Activated CD8-positive, alpha-beta memory T cell treated with anti-CD3 and anti-CD28 coated beads, Interleukin-2, amount 50 U/mL, for 1 hour (primary cell): Measurements from ENCODE around the gene ISOC2.
"Not testable (repeated sequence)": the region's sequence is repeated elsewhere in the genome, so short reads cannot be mapped to it uniquely, and the experiment has no call there.

ENCODE experiments used
- DNase-seq: peaks from one replicate; pipeline ENCODE4 v3.0.0-alpha.2; 2020; ENCODE audit errors: extremely low read depth

Gene ISOC2

GRCh38 chr19:55457683-55458457 lies 3.6 kb downstream of the ISOC2 start:
- no peak for DNase-seq

- no peak for DNase-seq
Observed at GRCh38 chr19:55456347-55456746, 5.1 kb downstream of the ISOC2 start.

- DNase-seq, result no peak
Observed at GRCh38 chr19:55455576-55456235, 5.7 kb downstream of the ISOC2 start.

DNA sequence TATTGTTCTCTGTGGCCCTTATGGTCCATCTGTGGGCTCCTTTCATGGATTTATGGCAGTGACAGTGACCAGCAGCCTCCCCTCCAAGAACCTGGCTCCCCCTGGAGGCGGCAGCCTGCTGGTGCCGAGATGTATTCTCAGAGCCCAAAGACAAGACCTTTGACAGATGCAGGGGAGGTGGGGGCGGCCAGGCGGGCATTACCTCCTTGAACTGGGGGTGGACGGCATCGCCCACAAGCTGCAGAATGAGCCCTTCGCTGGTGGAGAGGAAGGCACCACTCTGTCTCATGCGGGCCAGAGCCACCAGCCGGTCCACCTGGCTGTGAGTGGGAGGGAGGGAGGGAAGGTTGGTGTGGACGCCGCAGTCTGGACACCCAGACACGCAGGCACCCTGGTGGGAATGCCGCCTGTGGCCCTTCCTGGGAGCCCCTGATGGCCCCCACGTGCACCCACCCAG lies 6.6 kb downstream of the ISOC2 start:
- DNase-seq, result no peak

- no peak for DNase-seq
Observed at GRCh38 chr19:55453511-55454260, 7.8 kb downstream of the ISOC2 start.

DNA sequence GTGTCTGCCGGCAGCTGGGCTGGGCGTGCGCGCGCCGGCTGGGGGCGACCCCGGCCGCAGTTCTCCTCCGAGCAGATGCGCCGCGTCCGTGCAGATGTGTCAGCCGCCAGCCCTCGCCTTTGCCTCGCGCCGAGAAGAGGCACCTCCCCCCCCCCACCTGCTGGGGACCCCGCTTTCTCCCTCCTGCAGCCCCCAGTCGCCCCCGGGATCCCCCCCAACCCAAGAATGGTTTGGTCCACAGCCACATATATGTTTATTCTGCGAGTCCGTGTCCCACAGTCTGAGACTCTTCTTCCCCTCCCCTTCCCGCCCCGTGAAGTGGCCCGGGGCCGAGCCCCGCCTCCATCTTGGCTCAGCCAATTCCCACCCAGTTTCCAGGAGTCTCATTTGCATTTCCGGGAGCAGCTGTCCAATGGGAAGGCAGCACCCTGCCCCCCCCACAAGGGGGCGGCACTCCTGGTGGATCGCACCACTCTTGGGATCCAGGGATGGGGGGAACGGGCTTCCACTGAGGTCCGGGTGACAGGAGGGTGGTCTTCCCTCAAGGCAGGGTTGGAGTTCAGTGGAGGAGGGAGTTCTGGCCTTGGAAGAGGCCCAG lies 8.6 kb downstream of the ISOC2 start:
- DNase-seq, result no peak

- no peak for DNase-seq
Observed at GRCh38 chr19:55451965-55452748, 9.3 kb downstream of the ISOC2 start.

DNA sequence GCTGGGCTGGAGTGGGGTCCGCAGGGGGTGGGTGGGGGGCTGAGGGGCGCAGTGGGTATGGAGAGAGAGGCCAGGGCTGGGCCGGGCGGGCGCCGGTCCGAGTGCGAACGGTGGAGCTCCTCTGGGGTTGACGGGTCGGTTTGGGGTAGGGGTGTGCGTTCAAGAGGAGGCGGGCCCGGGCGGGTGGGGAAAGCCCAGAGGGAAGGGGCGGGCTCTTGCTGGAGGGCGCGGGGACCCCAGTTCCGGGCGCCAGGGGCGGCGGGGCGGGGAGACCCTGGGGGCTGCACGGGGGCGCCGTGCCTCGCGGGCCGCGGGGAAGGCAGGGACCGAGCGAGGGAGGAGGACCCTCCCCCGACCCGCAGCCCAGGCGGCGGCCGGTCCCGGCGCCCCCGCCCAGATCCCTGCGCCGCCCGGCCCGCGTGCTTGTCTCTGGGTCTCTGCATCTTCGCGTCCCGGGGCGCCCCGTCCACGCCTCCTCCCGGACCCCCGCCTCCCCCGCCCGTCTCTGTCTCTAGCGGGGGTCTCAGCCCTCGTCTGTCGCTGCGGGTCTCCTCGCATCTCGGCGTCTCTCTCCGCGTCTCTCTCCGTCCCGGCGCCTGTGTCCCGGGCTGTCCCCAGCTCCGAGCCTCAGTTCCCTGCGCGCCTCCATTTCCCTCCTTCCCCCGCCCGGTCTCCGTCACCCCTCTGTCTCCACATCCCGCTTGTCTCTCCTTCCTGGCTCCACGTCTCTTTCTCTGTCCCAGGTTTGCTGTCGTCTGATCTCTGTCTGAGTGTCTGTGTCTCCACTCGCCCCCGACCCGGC lies 10.1 kb downstream of the ISOC2 start:
- no peak for DNase-seq

DNA sequence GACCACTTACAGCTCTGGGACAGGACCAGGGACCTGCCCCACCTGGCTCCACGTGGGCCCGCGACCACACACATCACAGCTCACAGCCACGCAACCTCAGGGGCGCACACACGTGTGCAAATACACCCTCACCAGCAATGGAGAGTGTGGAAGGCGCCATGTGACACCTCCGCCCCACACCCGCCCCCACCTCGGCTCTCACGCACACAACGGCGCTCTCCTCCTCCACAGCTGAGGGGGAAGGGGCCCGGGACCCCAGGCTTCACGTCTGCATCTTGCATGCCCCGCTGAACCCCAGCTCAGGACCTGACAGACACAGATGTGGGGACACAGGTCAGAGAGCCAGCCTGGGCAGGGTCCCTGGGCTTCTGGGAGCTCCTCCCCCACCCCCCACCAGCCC lies 12.0 kb downstream of the ISOC2 start:
- no peak for DNase-seq

GRCh38 chr19:55448175-55448490 lies 13.3 kb downstream of the ISOC2 start:
- not testable (repeated sequence) for DNase-seq

GRCh38 chr19:55447421-55448174 lies 13.8 kb downstream of the ISOC2 start:
- no peak for DNase-seq

GRCh38 chr19:55446060-55446459 lies 15.4 kb downstream of the ISOC2 start:
- no peak for DNase-seq

DNA sequence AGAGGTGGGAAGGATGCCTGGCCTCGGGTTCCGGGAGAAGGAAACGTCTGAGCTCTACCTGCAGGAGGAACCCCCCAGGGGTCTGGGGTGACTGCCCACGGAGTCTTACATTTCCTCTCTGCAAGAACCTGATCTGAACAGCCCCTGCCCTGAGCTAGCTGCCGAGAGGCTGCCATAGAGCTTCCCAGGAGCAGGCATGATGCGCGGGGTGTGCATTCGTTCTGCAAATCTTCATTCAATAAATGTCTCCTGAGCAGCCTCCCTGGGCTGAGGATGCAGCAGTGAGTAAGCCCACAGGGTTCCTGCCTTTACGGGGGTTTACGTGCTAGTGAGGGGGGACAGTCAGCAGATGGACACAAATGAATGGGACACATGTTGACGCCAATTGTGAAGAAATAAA lies 16.8 kb downstream of the ISOC2 start:
- no peak for DNase-seq

- no peak for DNase-seq
Observed at GRCh38 chr19:55443824-55444480, 17.5 kb downstream of the ISOC2 start.

DNA sequence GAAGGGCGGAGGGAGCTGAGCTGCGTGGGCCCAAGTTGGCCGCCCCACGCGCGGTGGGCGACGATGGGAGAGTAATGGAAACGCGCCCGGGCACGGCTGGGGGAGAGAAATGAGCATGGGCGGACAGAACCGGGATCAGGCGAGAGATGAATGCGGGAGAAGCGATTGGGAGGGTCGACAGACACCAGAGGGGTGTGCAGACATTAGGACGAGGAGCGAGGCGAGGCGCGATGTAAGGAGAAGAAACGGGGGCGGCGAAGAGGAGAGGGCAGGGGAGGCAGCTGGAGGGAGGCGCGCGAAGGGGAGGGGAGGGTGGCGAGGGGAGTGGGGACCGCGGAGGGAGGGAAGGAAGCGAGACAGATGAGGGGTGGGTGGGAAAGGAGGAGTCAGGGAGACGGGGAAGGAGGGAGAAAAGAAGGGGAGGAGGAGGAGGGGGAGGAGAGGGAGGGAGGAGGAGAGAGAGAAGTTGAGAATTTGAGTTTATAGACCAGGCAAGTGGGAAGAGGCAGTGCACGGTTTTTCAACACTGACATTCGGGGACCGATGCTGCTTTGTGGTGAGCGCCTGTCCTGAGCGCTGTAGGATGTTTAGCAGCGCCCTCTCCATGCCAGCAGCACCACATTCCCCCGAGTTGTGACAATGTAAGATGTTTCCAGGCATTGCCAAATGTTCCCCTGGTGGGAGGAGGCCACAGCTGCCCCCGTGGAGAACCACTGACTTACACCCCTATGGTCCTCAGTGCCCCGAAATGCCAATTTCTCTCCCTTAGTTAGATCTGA lies 18.2 kb downstream of the ISOC2 start, which contains the start of gene SHISA7:
TSS of gene SHISA7 (minus strand) at position 256 of the 779 bp plus-strand sequence. CDS start 437 bp downstream, outside the sequence.
- DNase-seq, result no peak

DNA sequence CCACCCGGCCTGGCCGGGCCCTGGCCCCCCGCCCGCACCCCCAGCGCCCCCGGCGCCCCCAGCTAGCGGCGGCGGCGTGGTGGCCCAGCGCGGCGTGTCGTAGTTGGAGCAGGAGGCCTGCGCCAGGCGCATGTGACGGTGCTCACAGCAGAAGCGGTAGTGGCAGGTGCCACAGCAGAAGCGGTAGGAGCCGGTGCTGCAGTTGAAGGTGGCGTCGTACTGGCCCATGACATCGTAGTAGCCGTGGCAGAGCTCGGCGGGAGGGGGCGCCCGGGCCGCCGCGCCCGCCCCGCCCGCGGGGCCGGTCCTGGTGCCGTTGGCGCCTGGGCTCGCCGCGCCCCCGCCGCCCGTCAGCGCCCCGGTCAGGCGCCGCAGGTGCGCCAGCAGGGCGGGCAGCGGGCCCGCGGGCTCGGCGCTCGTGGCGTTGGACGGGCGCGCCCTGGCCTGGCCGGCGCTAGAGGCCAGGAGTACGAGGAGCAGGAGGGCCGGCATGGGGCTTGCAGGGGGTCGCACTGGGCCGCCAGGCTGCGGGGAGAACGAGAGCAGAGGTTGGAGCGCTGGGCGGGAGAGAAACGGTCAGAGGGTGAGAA lies 19.0 kb downstream of the ISOC2 start:
- DNase-seq, result no peak

- DNase-seq, result no peak
Observed at GRCh38 chr19:55441692-55442321, 19.6 kb downstream of the ISOC2 start.

DNA sequence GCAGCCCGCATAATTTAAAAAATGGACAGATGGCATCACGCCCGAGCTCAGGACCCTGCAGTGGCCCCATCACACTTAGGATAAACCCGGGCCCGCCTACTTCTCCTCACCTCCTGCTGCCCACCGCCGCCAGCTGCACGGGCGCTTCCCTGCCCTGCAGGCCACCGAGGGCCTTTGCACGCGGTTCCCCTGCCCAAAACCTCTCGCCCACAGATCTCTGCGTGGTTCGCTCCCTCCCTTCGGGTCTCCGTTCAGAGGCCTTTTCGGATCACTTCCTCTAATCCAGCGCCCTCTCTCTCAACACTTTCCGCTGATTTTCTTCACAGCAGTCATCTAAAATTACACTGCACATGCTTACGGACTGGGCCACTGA lies 20.1 kb downstream of the ISOC2 start:
- DNase-seq, result no peak
